Measurements from ENCODE around the gene HMCN2. TPM values are rescaled to one million over a fixed set of nuclear protein-coding genes. Genes with fewer than 3 reads are reported as not detected.

HMCN2 gene
- total and polyA plus RNA-seq, 4 donors, result 0.25 to 14.8 (median 4.6) TPM

DNA sequence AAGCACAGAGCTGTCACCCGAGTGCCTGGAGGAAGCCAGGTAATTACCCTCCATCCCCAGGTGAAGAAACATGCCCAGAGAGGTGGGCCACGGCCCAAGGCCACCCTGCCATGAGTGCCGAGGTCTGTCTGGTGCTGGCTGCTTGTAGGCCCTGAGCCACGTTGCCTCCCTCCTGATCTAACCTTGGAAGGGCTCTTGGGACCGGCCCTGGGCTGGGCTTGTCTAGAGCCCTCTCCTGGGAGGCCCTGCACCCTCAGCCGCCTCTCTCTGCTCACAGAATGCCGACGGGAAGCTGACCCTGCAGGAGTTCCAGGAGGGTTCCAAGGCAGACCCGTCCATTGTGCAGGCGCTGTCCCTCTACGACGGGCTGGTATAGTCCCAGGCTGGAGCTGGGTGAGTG, 39.4 kb upstream of the HMCN2 start:
- ATAC-seq (ENCODE audit: low FRiP score) (peak; percentile 48), DNase-seq (peak; percentile 28 to 49)
- no peak overlapping the region for H3K4me3 ChIP-seq (ENCODE audit: low read length in 2 of 2)
- peaks cover 2 to 3% of the 10 kb centered on the region in 2 donors for H3K36me3 ChIP-seq (ENCODE audit: control insufficient read depth in 1 of 2, insufficient read depth in 2 of 2, low read length in 1 of 2)
- H3K9me3 ChIP-seq (ENCODE audit: control insufficient read depth, low read length), result peaks cover 5% of the 10 kb centered on the region
- no peaks in the 10 kb centered on the region for H3K4me1 ChIP-seq (ENCODE audit: control insufficient read depth in 1 of 2, insufficient read depth in 2 of 2, low read length in 2 of 2)
- no peaks in the 10 kb centered on the region for H3K27me3 ChIP-seq (ENCODE audit: control insufficient read depth in 1 of 2, insufficient read depth in 2 of 2, low read length in 1 of 2)
- H3K27ac ChIP-seq (ENCODE audit: low read depth in 1 of 2, low read length in 2 of 2), result no peak overlapping the region
- 95 to 97% methylated on average over 12 of the region's 12 CpGs for WGBS, 2 donors
- intact Hi-C loops (cut with DNase I), result no loop called here

GRCh38 chr9:130227833-130228232, 37.7 kb upstream of the HMCN2 start:
- DNase-seq (peak in 1 of 2 donors; percentile 27), ATAC-seq (ENCODE audit: low FRiP score) (no peak)
- H3K4me3 ChIP-seq (ENCODE audit: low read length in 2 of 2), result no peak overlapping the region
- peaks cover 5% of the 10 kb centered on the region for H3K9me3 ChIP-seq (ENCODE audit: control insufficient read depth, low read length)
- peaks cover 3% of the 10 kb centered on the region in 2 donors for H3K36me3 ChIP-seq (ENCODE audit: control insufficient read depth in 1 of 2, insufficient read depth in 2 of 2, low read length in 1 of 2)
- no peaks in the 10 kb centered on the region for H3K27me3 ChIP-seq (ENCODE audit: control insufficient read depth in 1 of 2, insufficient read depth in 2 of 2, low read length in 1 of 2)
- H3K27ac ChIP-seq (ENCODE audit: low read depth in 1 of 2, low read length in 2 of 2), result no peak overlapping the region
- no peaks in the 10 kb centered on the region for H3K4me1 ChIP-seq (ENCODE audit: control insufficient read depth in 1 of 2, insufficient read depth in 2 of 2, low read length in 2 of 2)
- intact Hi-C loops (cut with DNase I), result no loop called here
- 80 to 100% methylated on average over 3 of the region's 3 CpGs for WGBS, 2 donors

DNA sequence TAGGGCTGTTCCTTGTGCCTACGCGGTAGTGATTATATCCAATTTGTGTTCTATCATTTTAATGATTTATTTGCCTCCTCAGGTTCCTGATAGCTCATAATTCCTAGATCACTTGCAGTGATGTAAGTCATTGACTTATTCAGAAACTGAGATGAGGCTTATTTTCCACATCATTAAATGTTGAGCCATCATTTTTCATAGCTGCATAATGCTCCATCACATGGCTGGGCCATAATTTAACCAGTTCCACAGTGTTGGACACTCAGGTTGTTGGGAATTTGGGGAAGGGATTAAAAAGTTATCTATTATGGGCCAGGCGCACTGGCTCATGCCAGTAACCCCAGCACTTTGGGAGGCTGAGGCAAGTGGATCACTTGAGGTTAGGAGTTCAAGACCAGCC, 35.8 kb upstream of the HMCN2 start:
- H3K27ac ChIP-seq (ENCODE audit: low read depth in 1 of 2, low read length in 2 of 2), result no peak overlapping the region
- H3K27me3 ChIP-seq (ENCODE audit: control insufficient read depth in 1 of 2, insufficient read depth in 2 of 2, low read length in 1 of 2), result no peaks in the 10 kb centered on the region
- intact Hi-C loops (cut with DNase I), result no loop called here
- H3K9me3 ChIP-seq (ENCODE audit: control insufficient read depth, low read length), result peaks cover 5% of the 10 kb centered on the region
- no peaks in the 10 kb centered on the region for H3K4me1 ChIP-seq (ENCODE audit: control insufficient read depth in 1 of 2, insufficient read depth in 2 of 2, low read length in 2 of 2)
- peaks cover 3 to 6% of the 10 kb centered on the region in 2 donors for H3K36me3 ChIP-seq (ENCODE audit: control insufficient read depth in 1 of 2, insufficient read depth in 2 of 2, low read length in 1 of 2)
- H3K4me3 ChIP-seq (ENCODE audit: low read length in 2 of 2), result no peak overlapping the region
- DNase-seq (no peak), ATAC-seq (ENCODE audit: low FRiP score) (no peak)
- 66 to 100% methylated on average over 3 of the region's 3 CpGs for WGBS, 2 donors

GRCh38 chr9:130230631-130231030, 34.9 kb upstream of the HMCN2 start:
- Histone ChIP-seq H3K4me1 (ENCODE audit: control insufficient read depth in 1 of 2, insufficient read depth in 2 of 2, low read length in 2 of 2) (no peaks in the 10 kb centered on the region), H3K36me3 (ENCODE audit: control insufficient read depth in 1 of 2, insufficient read depth in 2 of 2, low read length in 1 of 2) (peaks cover 3 to 6% of the 10 kb centered on the region in 2 donors)
- ATAC-seq (ENCODE audit: low FRiP score), result no peak

DNA sequence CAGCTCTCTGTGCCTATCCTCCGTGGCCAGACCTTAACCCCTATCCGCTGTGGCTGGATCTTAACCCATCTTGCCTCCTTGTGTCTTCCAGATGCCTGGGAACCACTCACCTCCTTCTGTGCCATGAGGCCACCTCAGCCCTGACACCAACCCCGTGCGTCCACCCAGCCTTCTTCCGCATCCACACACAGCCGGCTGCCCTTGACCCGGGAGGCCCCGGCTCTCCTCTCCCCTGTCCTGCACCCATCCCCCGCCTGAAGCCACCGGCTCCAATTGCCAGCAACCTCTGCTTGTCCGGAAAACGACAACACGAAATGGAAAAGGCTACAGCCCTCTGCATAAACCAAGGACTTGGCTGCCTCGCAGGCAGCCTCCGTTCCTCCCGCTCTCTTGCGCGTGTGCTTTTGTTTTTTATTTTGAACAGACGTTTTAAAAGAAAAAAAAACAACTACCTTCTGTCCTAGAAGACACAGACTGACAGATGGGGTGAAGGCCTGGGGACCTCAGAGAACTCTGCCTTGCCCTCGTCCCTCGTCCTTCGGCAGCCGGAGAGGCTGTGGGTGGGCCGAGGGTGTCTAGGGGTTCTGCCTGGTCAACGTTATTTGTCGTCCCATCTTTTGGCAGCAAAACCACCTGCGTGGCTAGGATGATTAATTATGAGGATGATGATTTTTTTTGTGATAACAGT, 32.5 kb upstream of the HMCN2 start:
- peak; percentile 44 to 74 for DNase-seq
- H3K4me3 ChIP-seq (ENCODE audit: low read length in 2 of 2), result no peak overlapping the region
- intact Hi-C loops (cut with DNase I), result no loop called here
- no peaks in the 10 kb centered on the region for H3K27me3 ChIP-seq (ENCODE audit: control insufficient read depth in 1 of 2, insufficient read depth in 2 of 2, low read length in 1 of 2)
- no peak overlapping the region for H3K27ac ChIP-seq (ENCODE audit: low read depth in 1 of 2, low read length in 2 of 2)
- no peak for ATAC-seq (ENCODE audit: low FRiP score)
- H3K36me3 ChIP-seq (ENCODE audit: control insufficient read depth in 1 of 2, insufficient read depth in 2 of 2, low read length in 1 of 2), result peaks cover 0 to 4% of the 10 kb centered on the region in 2 donors
- H3K9me3 ChIP-seq (ENCODE audit: control insufficient read depth, low read length), result no peaks in the 10 kb centered on the region
- WGBS, 2 donors, result 75% methylated on average over 27 of the region's 27 CpGs
- H3K4me1 ChIP-seq (ENCODE audit: control insufficient read depth in 1 of 2, insufficient read depth in 2 of 2, low read length in 2 of 2), result no peaks in the 10 kb centered on the region

More at GRCh38 chr9:130230631-130231030, 34.9 kb upstream of the HMCN2 start:
- no peaks in the 10 kb centered on the region for H3K27me3 ChIP-seq (ENCODE audit: control insufficient read depth in 1 of 2, insufficient read depth in 2 of 2, low read length in 1 of 2)
- intact Hi-C loops (cut with DNase I), result no loop called here
- no peak for DNase-seq
- no peak overlapping the region for H3K4me3 ChIP-seq (ENCODE audit: low read length in 2 of 2)
- no peak overlapping the region for H3K27ac ChIP-seq (ENCODE audit: low read depth in 1 of 2, low read length in 2 of 2)
- H3K9me3 ChIP-seq (ENCODE audit: control insufficient read depth, low read length), result peaks cover 5% of the 10 kb centered on the region
- WGBS, 2 donors, result 43 to 50% methylated on average over 1 of the region's 1 CpG

DNA sequence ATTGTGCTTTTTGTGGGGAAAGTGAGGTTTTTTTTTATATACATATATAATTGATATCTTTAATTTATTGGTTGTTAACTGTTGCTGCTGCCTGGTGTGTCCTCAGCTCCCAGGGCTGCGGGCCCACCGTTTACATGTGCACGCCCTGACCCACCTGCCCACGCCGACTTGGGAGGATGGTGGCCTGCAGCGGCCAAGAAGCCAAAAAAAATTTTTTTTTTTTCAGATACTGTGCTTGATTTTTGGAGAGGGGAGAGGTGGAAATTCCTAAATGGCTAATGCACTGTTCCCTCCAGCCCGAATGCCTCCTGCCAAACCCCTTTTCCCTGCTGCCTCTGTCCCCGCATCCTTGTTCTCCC, 32.0 kb upstream of the HMCN2 start:
- no peak overlapping the region for H3K27ac ChIP-seq (ENCODE audit: low read depth in 1 of 2, low read length in 2 of 2)
- 88 to 91% methylated on average over 8 of the region's 8 CpGs for WGBS, 2 donors
- intact Hi-C loops (cut with DNase I), result no loop called here

DNA sequence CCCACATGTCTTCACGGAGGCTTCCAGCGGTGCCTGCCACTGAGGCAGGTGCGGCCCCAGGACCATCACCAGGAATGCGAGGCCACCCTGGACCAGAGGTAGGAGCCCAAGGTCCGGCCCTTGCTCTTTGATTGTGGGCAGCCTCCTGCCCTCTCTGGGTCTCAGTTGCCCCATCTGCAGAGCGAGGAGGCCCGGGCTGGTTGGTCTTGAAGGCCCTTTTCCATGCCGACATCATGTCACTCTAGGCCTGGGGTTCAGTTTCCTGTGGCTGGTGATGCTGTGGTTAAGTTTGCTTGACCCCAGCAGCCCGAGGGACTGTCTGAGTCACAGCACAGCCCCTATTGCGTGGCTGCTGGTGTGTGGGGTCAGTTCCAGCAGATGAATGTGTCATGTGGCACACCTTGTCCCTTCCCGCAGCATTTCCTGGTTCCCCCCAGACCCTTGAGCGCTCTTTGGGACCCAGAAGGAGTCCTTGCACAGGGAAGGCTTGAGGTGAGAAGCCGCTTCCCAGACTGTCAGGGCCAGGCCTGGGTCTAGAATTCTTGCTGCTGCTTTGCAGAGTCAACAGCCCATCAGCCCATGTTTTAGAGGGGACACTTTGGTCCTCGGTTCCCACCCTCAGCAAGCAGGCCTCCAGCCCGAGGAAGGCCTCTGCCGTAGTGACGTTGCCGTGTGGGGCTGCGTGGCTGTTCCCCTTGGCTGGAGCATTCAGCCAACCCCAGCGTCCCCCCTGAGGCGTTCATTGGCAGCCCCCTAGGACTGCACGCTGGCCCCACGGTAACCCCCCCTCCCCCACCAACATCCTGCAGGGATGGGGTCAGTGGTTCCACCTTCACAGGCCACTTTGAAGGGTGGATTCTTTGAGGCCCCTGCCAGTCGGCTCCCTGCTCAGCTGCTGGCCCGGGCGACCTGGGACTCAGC, 31.0 kb upstream of the HMCN2 start:
- DNase-seq, result peak in 1 of 2 donors; percentile 73
- Histone ChIP-seq H3K4me1 (ENCODE audit: control insufficient read depth in 1 of 2, insufficient read depth in 2 of 2, low read length in 2 of 2) (no peaks in the 10 kb centered on the region), H3K27ac (ENCODE audit: low read depth in 1 of 2, low read length in 2 of 2) (no peak overlapping the region), H3K36me3 (ENCODE audit: control insufficient read depth in 1 of 2, insufficient read depth in 2 of 2, low read length in 1 of 2) (peaks cover 0 to 4% of the 10 kb centered on the region in 2 donors), H3K4me3 (ENCODE audit: low read length in 2 of 2) (no peak overlapping the region), H3K27me3 (ENCODE audit: control insufficient read depth in 1 of 2, insufficient read depth in 2 of 2, low read length in 1 of 2) (no peaks in the 10 kb centered on the region), H3K9me3 (ENCODE audit: control insufficient read depth, low read length) (no peaks in the 10 kb centered on the region)
- no peak for ATAC-seq (ENCODE audit: low FRiP score)
- intact Hi-C loops (cut with DNase I), result loop anchor here (2.0 to 5.0 kb wide), 3 partner anchors 24 to 77 kb away; partner anchors contain the start of gene NCS1 (in 1 of the 2)
- 82 to 85% methylated on average over 26 of the region's 26 CpGs for WGBS, 2 donors

More for the DNA sequence above, 32.0 kb upstream of the HMCN2 start:
- Histone ChIP-seq H3K36me3 (ENCODE audit: control insufficient read depth in 1 of 2, insufficient read depth in 2 of 2, low read length in 1 of 2) (peaks cover 0 to 4% of the 10 kb centered on the region in 2 donors), H3K9me3 (ENCODE audit: control insufficient read depth, low read length) (no peaks in the 10 kb centered on the region), H3K4me3 (ENCODE audit: low read length in 2 of 2) (no peak overlapping the region), H3K4me1 (ENCODE audit: control insufficient read depth in 1 of 2, insufficient read depth in 2 of 2, low read length in 2 of 2) (no peaks in the 10 kb centered on the region), H3K27me3 (ENCODE audit: control insufficient read depth in 1 of 2, insufficient read depth in 2 of 2, low read length in 1 of 2) (no peaks in the 10 kb centered on the region)
- ATAC-seq (ENCODE audit: low FRiP score), result no peak
- DNase-seq, result peak; percentile 30 to 38

DNA sequence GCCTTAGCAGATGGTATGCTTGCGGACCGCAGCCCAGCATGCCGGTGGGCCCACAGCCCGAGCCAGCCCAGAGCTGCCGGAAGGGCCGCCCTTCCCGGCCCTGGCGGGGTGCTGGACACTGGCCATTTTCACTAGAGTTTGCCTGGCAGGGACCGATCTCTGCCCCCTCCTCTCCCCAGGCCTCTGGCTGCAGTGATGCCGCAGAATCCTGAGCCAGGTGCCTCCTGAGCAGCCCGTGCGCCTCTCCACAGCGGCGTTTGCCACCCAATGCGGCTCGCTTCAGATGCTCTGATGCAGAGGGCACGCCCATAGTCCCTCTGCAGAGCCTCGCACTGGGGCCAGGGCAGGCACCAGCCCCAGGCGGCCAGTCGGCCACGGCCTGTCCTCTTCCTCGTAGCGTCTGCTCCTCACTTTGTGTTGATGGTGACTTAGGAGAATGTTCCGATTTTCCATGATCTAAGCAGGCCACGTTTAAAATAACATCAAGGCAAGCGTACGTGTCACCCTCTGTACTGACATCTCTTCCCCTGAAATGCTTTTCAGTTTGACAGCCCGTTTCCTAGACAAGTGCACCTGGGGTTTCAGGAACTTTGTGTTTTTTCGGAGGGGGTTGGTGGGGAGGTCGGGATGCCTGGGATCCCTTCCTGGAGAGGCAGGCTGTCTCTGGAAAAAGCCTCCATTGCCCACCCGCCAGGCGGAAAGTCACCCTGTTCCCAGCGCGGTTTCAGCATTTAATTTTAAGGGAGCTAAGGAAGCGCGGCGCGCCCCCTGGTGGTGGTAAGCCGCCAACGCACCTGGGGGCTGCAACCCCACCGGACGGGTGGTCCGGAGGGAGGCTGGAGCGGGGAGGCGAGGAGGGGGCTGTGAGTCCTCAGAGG, 29.8 kb upstream of the HMCN2 start:
- intact Hi-C loops (cut with DNase I), result loop anchor here (1.0 to 5.0 kb wide), 6 partner anchors 25 to 129 kb away; partner anchors contain the start of gene NCS1 (in 1 of the 2)
- ATAC-seq (ENCODE audit: low FRiP score) (peak; percentile 86), DNase-seq (peak; percentile 73 to 93)
- Histone ChIP-seq H3K27ac (ENCODE audit: low read depth in 1 of 2, low read length in 2 of 2) (no peak overlapping the region), H3K4me1 (ENCODE audit: control insufficient read depth in 1 of 2, insufficient read depth in 2 of 2, low read length in 2 of 2) (no peaks in the 10 kb centered on the region), H3K4me3 (ENCODE audit: low read length in 2 of 2) (no peak overlapping the region), H3K9me3 (ENCODE audit: control insufficient read depth, low read length) (no peaks in the 10 kb centered on the region), H3K36me3 (ENCODE audit: control insufficient read depth in 1 of 2, insufficient read depth in 2 of 2, low read length in 1 of 2) (peaks cover 0 to 4% of the 10 kb centered on the region in 2 donors), H3K27me3 (ENCODE audit: control insufficient read depth in 1 of 2, insufficient read depth in 2 of 2, low read length in 1 of 2) (no peaks in the 10 kb centered on the region)
- 4 to 8% methylated on average over 45 of the region's 45 CpGs for WGBS, 2 donors

Measured in aorta (tissue), 5 donors.